Hepatocyte (in vitro differentiated cells): ENCODE measurements around the gene STMP1. TPM values are rescaled to one million over a fixed set of nuclear protein-coding genes. Genes with fewer than 3 reads are reported as not detected.

Experiments
- DNase-seq: peaks from one replicate; pipeline ENCODE4 v3.0.0-alpha.2; 2016; ENCODE audit warnings: low spot score
- H2AFZ ChIP-seq: fragments of 200-600 bp; sonication (generic); 2 replicates; pipeline ENCODE4 v1.6.0; 2016; ENCODE audit warnings: antibody characterized with exemption, mild to moderate bottlenecking
- H3K27ac ChIP-seq: fragments of 200-600 bp; sonication (generic); 2 replicates; pipeline ENCODE4 v1.5.1; 2016; ENCODE audit warnings: mild to moderate bottlenecking
- H3K27me3 ChIP-seq: fragments of 200-600 bp; sonication (generic); 2 replicates; pipeline ENCODE4 v1.6.1; 2016
- H3K36me3 ChIP-seq: fragments of 200-600 bp; sonication (generic); replicated peaks from 2 replicates; pipeline ENCODE4 v1.5.1; 2016; ENCODE audit warnings: low read depth; ENCODE audit not compliant: insufficient read depth
- H3K4me1 ChIP-seq: fragments of 200-600 bp; sonication (generic); 2 replicates; pipeline ENCODE4 v1.5.1; 2016; ENCODE audit warnings: mild to moderate bottlenecking, moderate library complexity; ENCODE audit not compliant: insufficient read depth
- H3K4me2 ChIP-seq: fragments of 200-600 bp; sonication (generic); 2 replicates; pipeline ENCODE4 v1.6.0; 2016
- H3K4me3 ChIP-seq: fragments of 200-600 bp; sonication (generic); 2 replicates; pipeline ENCODE4 v1.5.1; 2016; ENCODE audit warnings: mild to moderate bottlenecking
- H3K79me2 ChIP-seq: fragments of 200-600 bp; sonication (generic); 2 replicates; pipeline ENCODE4 v1.6.0; 2017; ENCODE audit warnings: mild to moderate bottlenecking
- H3K9me2 ChIP-seq: fragments of 200-600 bp; sonication (generic); replicated peaks from 2 replicates; pipeline ENCODE4 v1.6.0; 2017; ENCODE audit warnings: mild to moderate bottlenecking; ENCODE audit not compliant: insufficient read depth
- H3K9me3 ChIP-seq: fragments of 200-600 bp; sonication (generic); 2 replicates; pipeline ENCODE4 v1.5.1; 2016; ENCODE audit warnings: low read depth, mild to moderate bottlenecking
- H4K20me1 ChIP-seq: fragments of 200-600 bp; sonication (generic); 2 replicates; pipeline ENCODE4 v1.6.0; 2016; ENCODE audit warnings: mild to moderate bottlenecking; ENCODE audit not compliant: insufficient read depth, poor library complexity, severe bottlenecking
- CTCF ChIP-seq: fragments of 200-600 bp; sonication (generic); IDR thresholded peaks from 2 replicates; pipeline ENCODE4 v1.5.1; 2016; ENCODE audit warnings: antibody characterized with exemption, mild to moderate bottlenecking; ENCODE audit not compliant: poor library complexity
- EZH2 ChIP-seq: fragments of 200-600 bp; sonication (generic); IDR thresholded peaks from 2 replicates; pipeline ENCODE4 v1.6.1; 2016; ENCODE audit warnings: antibody characterized with exemption, mild to moderate bottlenecking, borderline replicate concordance
- EZH2phosphoT487 ChIP-seq: fragments of 200-600 bp; sonication (generic); IDR thresholded peaks from one replicate; pipeline ENCODE4 v1.6.1; 2018; ENCODE audit warnings: antibody characterized with exemption, mild to moderate bottlenecking, low read depth, moderate library complexity; ENCODE audit not compliant: unreplicated experiment, severe bottlenecking
- WGBS: methylation state at CpG from one replicate; pipeline ENCODE4 v1.1.6; 2016; ENCODE audit warnings: low lambda C conversion rate; ENCODE audit errors: missing lambda C conversion rate; 5-methylcytosine and 5-hydroxymethylcytosine counted together
- polyA plus RNA-seq: library from polyadenylated mRNA; unstranded; fragments of >200 nt; fragmentation: Nextera tagmentation; extraction: Ambion mirVana; gene quantifications from 2 replicates; pipeline ENCODE4 v1.2.1, GENCODE V29; 2016
- total RNA-seq: library from RNA; depleted of rRNA; stranded (reverse); fragments of >200 nt; gene quantifications from 2 replicates; pipeline ENCODE4 v1.2.3, GENCODE V29; 2014

Gene STMP1
- total RNA-seq: 28.1 and 29.1 TPM in 2 replicates
- 73.6 and 74.8 TPM in 2 replicates for polyA plus RNA-seq

GRCh38 chr7:135662373-135663114, at the start of gene STMP1:
Gene STMP1, plus strand, starts transcription at chr7:135662514.
- H3K4me1 ChIP-seq: peaks cover 14% of the 10 kb centered on the region

GRCh38 chr7:135616136-135616535, 46.2 kb upstream of the STMP1 start:
- no peaks in the 10 kb centered on the region for H3K27me3 ChIP-seq
- H3K36me3 ChIP-seq: no peaks in the 10 kb centered on the region
- H3K4me2 ChIP-seq: no peak overlapping the region
- H3K9me2 ChIP-seq: no peaks in the 10 kb centered on the region
- no peaks in the 10 kb centered on the region for H4K20me1 ChIP-seq
- H3K4me1 ChIP-seq: no peaks in the 10 kb centered on the region
- no peaks in the 10 kb centered on the region for H3K9me3 ChIP-seq
- H3K4me3 ChIP-seq: no peak overlapping the region
- no peaks in the 10 kb centered on the region for H3K79me2 ChIP-seq
- H2AFZ ChIP-seq: no peak overlapping the region
- DNase-seq: no peak
- 100% methylated on average over 1 of the region's 1 CpG for WGBS
- no peak overlapping the region for H3K27ac ChIP-seq
- TF ChIP-seq EZH2 (no peak), CTCF (no peak), EZH2phosphoT487 (no peak)

More at GRCh38 chr7:135662373-135663114, at the start of gene STMP1:
- Histone ChIP-seq H3K4me2 (peak within 1 kb of the TSS; percentile 86), H3K9me3 (no peaks in the 10 kb centered on the region), H3K27ac (peak within 1 kb of the TSS; percentile 97), H3K4me3 (peak within 1 kb of the TSS; percentile 83), H2AFZ (peak within 1 kb of the TSS; percentile 97), H3K9me2 (no peaks in the 10 kb centered on the region), H3K27me3 (no peaks in the 10 kb centered on the region), H4K20me1 (no peaks in the 10 kb centered on the region), H3K36me3 (no peaks in the 10 kb centered on the region), H3K79me2 (peaks cover 50% of the 10 kb centered on the region)
- TF ChIP-seq EZH2 (no peak), CTCF (peak; percentile 69)
- WGBS: under 1% methylated on average over 59 of the region's 60 CpGs
- peak; percentile 99 for DNase-seq

- 97% methylated on average over 2 of the region's 2 CpGs for WGBS
- no peak for DNase-seq
- H4K20me1 ChIP-seq: no peaks in the 10 kb centered on the region
These were observed 44.5 kb upstream of the STMP1 start for GRCh38 chr7:135617781-135618180.

More at GRCh38 chr7:135617781-135618180, 44.5 kb upstream of the STMP1 start:
- Histone ChIP-seq H3K36me3 (no peaks in the 10 kb centered on the region), H3K9me2 (no peaks in the 10 kb centered on the region), H3K4me3 (no peak overlapping the region), H3K79me2 (no peaks in the 10 kb centered on the region), H3K4me1 (no peaks in the 10 kb centered on the region), H3K9me3 (no peaks in the 10 kb centered on the region), H3K27ac (no peak overlapping the region), H3K27me3 (no peaks in the 10 kb centered on the region), H3K4me2 (no peak overlapping the region), H2AFZ (no peak overlapping the region)
- TF ChIP-seq CTCF (no peak), EZH2phosphoT487 (no peak), EZH2 (no peak)
